Colon (tissue), 2 donors: ENCODE data around the gene RING1.

Source experiments
- FAIRE-seq: peaks from 2 replicates; lab custom pipeline; 2012; peaks lifted over from hg19 to GRCh38; lab: Jason Lieb, UNC
- donor health status: control.
- donor health status: control.

The RING1 gene

DNA sequence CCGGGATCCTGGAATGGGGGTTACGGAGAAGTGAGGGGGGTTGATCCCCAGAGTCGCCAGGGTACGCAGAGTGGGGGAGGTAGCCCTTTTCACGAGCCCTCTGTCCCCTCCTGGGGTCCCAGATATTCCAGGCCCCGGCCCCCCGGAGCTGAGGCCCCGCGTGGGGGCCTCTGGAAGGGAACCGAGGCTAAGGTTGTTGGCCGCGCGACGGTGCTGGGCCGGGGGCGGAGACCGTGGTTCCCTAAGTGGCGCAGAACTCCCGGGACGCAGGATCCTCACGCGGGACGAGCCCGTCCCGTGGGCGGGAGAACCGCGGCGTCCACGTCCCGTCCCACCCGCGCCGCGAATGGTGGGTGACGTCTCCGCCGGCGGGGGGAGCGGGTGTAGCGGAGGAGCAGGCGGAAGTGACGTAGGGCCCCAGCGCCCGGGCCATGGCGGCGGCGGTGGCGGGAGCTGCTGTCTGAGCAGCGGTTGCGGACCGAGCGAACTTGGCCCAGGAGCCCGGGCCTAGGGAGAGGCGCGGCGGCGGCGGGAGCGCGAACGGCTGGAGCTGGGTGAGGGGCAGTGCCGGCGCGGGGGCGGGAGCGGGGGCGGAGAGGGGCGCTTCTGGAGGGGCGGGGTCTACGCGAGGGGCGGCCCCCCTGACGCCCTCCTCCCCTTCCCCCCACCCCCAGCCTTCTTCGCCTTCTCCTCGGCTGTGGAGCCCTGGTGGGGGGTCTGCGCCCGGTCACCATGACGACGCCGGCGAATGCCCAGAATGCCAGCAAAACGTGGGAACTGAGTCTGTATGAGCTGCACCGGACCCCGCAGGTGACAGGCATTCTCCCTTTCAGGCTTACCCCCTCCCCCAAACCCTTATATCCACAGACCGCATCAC, at the start of gene RING1:
Gene RING1, plus strand, starts transcription at position 410 of the 877 bp plus-strand sequence. Its CDS starts 323 bp downstream, at position 733.
- FAIRE-seq: no peak

DNA sequence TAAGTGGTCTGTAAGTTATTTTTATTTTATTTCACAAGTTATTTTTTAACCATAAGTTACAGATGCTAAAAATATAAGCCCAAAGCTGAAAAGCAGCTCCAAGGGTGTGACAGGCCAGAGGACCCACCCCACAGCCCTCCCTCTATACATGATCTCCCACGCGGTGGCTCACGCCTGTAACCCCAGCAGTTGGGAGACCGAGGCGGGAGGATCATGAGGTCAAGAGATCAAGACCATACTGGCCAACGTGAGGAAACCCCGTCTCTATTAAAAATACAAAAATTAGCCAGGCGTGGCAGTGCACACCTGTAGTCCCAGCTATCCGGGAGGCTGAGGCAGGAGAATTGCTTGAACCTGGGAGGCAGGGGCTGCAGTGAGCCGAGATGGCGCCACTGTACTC, 48.2 kb upstream of the RING1 start:
- FAIRE-seq: no peak

DNA sequence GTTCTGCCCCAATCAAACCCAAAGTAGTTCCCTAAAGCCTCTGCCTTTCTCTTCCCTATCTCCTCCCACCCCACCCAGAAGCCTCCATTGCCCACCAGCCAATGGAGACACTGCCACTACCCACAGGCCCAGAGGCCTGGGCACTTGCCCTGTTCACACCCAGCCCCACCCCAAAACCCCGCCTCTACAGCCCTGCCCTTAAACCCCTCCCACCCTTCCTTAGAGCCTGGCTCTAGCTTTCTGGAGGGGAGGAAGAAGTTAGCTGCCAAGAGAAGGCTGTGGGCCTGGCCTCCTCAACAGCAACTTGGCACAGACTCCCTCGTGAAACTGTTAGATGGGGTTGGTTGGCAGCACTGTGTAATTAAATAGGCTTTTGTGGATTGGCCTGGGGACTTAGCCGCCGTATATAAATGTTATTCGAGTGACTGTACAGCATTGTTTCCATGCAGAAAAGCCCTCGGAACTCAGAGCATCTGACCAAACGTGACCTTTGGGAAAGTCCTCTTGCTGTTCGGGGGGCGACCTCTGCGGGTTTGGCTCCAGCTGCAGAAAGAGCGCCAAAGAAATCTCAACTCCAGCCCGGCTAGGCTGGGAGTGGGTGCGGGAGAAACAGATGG, 47.5 kb upstream of the RING1 start:
- no peak for FAIRE-seq

DNA sequence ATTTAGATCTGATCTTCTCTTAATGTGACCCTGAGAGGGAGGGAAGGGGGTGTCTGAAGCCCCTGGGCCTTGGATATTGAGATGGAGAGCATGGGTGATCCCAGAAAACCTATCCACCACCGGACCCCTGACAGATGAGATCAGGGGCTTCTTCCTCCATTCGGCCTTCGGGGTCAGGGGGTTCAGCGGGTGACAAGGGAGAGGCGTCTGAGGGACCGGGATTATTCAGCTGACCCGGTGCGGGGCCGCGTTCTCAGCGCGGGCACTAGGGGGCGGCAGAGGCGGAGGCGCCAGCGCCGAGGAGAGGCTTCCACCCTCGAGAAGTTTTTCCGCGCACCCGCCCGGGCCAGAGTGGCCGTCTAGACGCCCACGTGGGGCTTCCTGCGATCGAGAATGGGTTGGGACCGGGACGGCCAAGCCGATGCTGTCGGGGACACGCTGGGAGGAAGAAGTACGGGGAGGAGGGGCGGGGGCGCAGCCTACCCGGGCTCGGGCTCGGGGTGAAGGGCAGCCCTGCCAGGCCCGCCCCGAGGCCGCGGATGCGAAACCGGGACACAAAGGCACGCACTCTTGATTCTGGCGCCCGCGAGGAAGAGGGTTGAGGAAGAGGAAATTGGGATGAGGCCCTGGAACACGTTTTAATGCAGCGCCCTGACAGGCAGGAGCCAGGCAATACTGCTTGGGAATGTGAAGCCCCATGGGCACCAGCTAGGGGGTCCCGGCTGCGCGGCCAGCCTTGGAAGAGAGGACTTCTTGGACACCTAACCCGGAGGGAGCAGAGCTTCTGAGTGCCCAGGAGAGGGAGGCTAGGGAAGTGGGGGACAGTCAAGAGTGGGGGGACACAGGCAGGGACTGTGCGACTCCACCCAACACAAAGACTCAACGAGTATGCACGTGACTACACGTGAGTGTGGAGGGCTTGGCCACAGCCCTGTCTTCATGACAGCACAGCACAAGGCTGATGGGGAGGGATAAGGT, 46.7 kb upstream of the RING1 start:
- no peak for FAIRE-seq

DNA sequence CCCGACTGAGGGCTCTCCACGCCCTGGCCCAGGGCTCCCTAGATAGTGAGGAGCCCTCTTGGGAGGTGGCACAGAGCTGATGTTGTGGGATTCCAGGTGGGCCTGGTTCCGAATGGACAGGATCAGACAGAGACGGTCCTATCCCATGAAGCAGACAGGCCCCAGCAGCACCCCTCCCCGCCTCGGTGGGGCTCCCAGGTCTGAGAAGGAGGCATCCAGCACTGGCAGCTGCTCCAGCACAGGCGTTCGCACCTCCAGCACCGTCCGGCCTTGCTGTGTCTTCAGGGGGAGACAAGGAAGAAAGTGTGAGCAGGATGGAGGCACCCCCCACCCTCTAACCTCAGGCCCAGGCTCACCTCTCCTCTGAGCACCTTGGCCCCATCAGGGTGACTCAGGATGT, 44.8 kb upstream of the RING1 start:
- no peak for FAIRE-seq

DNA sequence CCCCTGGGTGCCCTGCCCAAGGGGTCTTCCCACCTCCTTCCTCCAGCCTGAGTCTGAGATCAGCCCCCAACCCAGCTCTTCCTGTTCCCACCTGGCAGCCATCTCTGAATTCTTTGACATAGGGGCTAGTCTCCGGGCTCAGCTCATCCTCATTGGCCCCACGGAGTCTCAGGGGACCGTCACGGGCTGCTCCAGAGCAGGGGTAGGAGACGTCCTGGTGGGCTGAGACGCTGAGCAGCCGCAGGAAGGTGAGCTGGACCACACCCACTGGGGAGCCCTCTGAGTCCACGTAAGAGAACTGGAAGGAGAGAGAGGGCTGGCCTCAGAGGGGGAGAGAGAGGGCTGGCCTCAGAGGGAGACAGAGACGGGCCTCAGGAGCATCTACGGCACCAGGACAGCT, 44.1 kb upstream of the RING1 start:
- no peak for FAIRE-seq

GRCh38 chr6:33164665-33165373, 43.5 kb upstream of the RING1 start:
- no peak for FAIRE-seq

GRCh38 chr6:33165581-33166258, 42.6 kb upstream of the RING1 start:
- FAIRE-seq: no peak

DNA sequence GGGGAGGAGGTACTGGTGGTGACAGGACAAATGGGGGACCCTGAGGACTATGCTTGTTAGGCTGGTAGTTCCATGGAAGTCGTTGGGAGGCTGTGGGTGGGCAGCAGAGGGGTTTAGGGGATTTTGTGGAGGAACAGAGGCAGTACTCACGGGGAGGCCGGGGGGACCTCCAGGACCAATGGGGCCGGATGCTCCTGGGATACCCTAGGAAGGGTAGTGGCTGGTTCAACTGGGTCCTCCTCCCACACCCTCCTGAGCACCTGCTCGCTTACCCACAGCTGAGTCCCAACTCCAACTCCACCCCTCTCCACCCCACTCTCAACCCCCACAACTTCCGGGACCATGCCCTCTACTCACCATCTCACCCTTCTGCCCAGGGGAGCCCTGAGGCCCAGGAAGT, 41.9 kb upstream of the RING1 start:
- FAIRE-seq: no peak

- no peak for FAIRE-seq
Observed at GRCh38 chr6:33166811-33167210, 41.5 kb upstream of the RING1 start.

- FAIRE-seq: no peak
Observed at GRCh38 chr6:33167374-33168283, 40.7 kb upstream of the RING1 start.

DNA sequence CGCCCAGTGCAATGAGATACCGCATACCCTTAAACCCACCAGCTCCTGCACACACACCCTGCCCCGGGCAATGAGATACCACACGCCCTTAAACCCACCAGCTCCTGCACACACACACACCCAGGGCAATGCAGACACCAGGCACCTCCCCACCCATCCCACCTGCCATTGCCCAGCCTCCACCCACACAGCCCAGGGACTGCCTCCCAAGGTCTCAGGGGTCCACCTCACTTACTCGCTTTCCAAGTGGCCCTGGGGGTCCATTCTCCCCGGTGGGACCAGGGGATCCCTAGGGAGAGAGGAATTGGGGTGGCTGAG, 40.1 kb upstream of the RING1 start:
- no peak for FAIRE-seq

GRCh38 chr6:33168639-33169038, 39.7 kb upstream of the RING1 start:
- FAIRE-seq: no peak

- FAIRE-seq: no peak
Observed at GRCh38 chr6:33169291-33170175, 38.8 kb upstream of the RING1 start.

- no peak for FAIRE-seq
Observed at GRCh38 chr6:33170176-33171015, 37.9 kb upstream of the RING1 start.

DNA sequence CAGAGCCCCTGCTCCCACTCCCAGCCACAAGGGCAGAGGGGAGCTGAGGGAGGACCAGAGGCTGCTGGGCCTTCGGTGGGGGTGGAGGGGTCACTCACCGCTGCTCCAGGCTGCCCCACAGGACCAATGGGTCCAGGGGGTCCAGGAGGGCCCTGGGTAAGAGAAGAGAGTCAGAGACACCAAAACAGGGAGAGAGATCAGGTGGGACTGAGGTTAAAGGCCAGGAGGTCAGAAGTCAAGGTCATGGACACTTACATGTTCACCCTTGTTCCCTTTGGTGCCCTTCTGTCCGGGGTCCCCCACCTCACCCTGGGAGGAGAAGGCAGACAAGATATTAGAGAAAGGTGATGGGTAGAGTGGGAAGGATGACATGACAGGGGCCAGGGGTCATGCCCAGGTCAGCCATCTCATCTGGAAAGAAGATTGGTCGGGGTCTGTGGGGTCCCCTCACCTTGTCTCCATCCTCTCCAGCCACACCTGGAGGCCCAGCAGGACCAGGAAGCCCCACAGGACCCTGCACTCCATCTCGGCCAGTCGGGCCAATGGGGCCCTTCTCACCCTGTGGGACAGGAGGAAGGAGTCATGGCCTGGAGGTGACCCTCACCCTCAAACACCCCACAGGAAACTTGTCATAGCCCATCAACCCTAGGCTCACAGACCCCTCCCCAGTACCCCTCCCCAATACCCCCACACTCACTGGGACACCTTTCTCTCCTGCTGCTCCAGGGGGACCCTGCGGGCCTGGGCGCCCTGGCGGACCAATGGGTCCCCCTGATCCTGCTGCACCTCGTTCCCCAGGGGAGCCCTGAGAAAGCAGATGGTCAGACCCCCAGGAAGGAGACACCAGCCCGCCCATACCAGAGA, 37.1 kb upstream of the RING1 start:
- no peak for FAIRE-seq
